GM19240 (cell line): ENCODE results near the gene MED25.

Source experiments
- DNase-seq: peaks from one replicate; pipeline ENCODE4 v3.0.0; 2011; ENCODE audit warnings: low spot score; ENCODE audit not compliant: insufficient read length

The MED25 gene

GRCh38 chr19:49798574-49798973, 19.5 kb upstream of the MED25 start:
- no peak for DNase-seq

- no peak for DNase-seq
Measured at GRCh38 chr19:49799271-49799797, 18.8 kb upstream of the MED25 start.

- DNase-seq: no peak
Measured at GRCh38 chr19:49799798-49800376, 18.2 kb upstream of the MED25 start.

GRCh38 chr19:49800771-49801170, 17.3 kb upstream of the MED25 start:
- DNase-seq: no peak

- no peak for DNase-seq
Measured at GRCh38 chr19:49801401-49801888, 16.6 kb upstream of the MED25 start.

- DNase-seq: no peak
Measured at GRCh38 chr19:49801966-49802661, 16.0 kb upstream of the MED25 start.

GRCh38 chr19:49802836-49803528, 15.1 kb upstream of the MED25 start:
- DNase-seq: no peak

- DNase-seq: no peak
Measured at GRCh38 chr19:49803529-49803856, 14.6 kb upstream of the MED25 start.

GRCh38 chr19:49805822-49806619, 12.1 kb upstream of the MED25 start:
- no peak for DNase-seq

GRCh38 chr19:49806620-49806959, 11.5 kb upstream of the MED25 start:
- DNase-seq: no peak

- no peak for DNase-seq
Measured at GRCh38 chr19:49807058-49807903, 10.8 kb upstream of the MED25 start.

GRCh38 chr19:49807904-49808675, 10.0 kb upstream of the MED25 start:
- no peak for DNase-seq

GRCh38 chr19:49808711-49809159, 9.4 kb upstream of the MED25 start:
- peak; percentile 83 for DNase-seq

GRCh38 chr19:49809160-49809940, 8.7 kb upstream of the MED25 start:
- peak; percentile 39 for DNase-seq

- no peak for DNase-seq
Measured at GRCh38 chr19:49809941-49810389, 8.1 kb upstream of the MED25 start.

- DNase-seq: no peak
Measured at GRCh38 chr19:49811328-49811727, 6.8 kb upstream of the MED25 start.

GRCh38 chr19:49812452-49812996, 5.6 kb upstream of the MED25 start:
- DNase-seq: no peak

GRCh38 chr19:49812997-49813861, 4.9 kb upstream of the MED25 start, which contains the start of gene FUZ:
FUZ (minus strand) TSS chr19:49813292; CDS start chr19:49813106, 186 bp downstream.
- DNase-seq: peak; percentile 88
